Measurements from ENCODE around the gene SQOR. TPM values are rescaled to one million over a fixed set of nuclear protein-coding genes. Genes with fewer than 3 reads are reported as not detected.
A peak's percentile ranks its signal among the peaks of the same experiment; 100 is the strongest.

The SQOR gene
- total RNA-seq, 6 experiments from 2014 or later: 34.2 to 77.7 (median 49.1) TPM

- whole genome bisulfite sequencing (ENCODE audit: insufficient coverage, low coverage, low lambda C conversion rate, missing lambda C conversion rate): 100% methylated on average over 3 of the region's 6 CpGs
- Histone ChIP-seq H3K4me1 (no peaks in the 10 kb centered on the region), H3K27me3 (no peaks in the 10 kb centered on the region), H3K27ac (no peak overlapping the region), H3K4me3 (no peak overlapping the region), H3K9me3 (no peaks in the 10 kb centered on the region), H3K36me3 (peaks cover 4 to 58% (median 12%) of the 10 kb centered on the region in 4 donors)
- DNase-seq (no peak), ATAC-seq (no peak)
- TF ChIP-seq, protein P1, sequence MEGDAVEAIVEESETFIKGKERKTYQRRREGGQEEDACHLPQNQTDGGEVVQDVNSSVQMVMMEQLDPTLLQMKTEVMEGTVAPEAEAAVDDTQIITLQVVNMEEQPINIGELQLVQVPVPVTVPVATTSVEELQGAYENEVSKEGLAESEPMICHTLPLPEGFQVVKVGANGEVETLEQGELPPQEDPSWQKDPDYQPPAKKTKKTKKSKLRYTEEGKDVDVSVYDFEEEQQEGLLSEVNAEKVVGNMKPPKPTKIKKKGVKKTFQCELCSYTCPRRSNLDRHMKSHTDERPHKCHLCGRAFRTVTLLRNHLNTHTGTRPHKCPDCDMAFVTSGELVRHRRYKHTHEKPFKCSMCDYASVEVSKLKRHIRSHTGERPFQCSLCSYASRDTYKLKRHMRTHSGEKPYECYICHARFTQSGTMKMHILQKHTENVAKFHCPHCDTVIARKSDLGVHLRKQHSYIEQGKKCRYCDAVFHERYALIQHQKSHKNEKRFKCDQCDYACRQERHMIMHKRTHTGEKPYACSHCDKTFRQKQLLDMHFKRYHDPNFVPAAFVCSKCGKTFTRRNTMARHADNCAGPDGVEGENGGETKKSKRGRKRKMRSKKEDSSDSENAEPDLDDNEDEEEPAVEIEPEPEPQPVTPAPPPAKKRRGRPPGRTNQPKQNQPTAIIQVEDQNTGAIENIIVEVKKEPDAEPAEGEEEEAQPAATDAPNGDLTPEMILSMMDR (IDR thresholded peaks at IDR 0.05): no peak
- no peak for TF ChIP-seq POLR2A (IDR thresholded peaks at IDR 0.05)
- intact Hi-C loops (cut with DNase I): no loop called here
Observed at GRCh38 chr15:45690581-45691260, 55.9 kb downstream of the SQOR start.

DNA sequence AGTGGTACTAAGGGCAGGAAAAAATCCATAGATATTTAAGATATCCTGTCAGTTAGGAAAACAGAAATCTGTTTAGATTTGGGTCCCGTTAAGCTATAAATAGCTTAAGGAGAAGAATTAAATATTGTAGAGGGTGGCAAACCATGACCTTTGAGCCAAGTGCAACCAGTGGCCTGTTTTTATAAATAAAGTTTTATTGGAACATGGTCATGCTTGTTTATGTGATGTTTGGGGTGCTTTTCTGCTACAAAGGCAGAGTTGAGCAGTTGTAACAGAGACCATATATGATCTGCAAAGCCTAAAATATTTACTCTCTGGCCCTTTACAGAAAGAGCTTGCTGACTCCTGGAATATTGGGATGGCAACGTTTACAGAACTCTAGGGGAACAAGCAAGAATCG lies 66.3 kb downstream of the SQOR start:
- no peaks in the 10 kb centered on the region for H3K36me3 ChIP-seq
- no peak for DNase-seq
- H3K27ac ChIP-seq: no peak overlapping the region
- no peaks in the 10 kb centered on the region for H3K27me3 ChIP-seq
- H3K4me3 ChIP-seq: no peak overlapping the region
- H3K4me1 ChIP-seq: no peaks in the 10 kb centered on the region
- 74% methylated on average over 3 of the region's 3 CpGs for WGBS (ENCODE audit: insufficient coverage, low coverage, low lambda C conversion rate, missing lambda C conversion rate)
- H3K9me3 ChIP-seq: no peaks in the 10 kb centered on the region
- ATAC-seq: no peak
- TF ChIP-seq POLR2A (IDR thresholded peaks at IDR 0.05): no peak
- TF ChIP-seq, protein P1 (IDR thresholded peaks at IDR 0.05): no peak
- intact Hi-C loops (cut with DNase I): loop anchor here in 1 of 2 donors (10.0 kb wide), 1 partner anchor 84 kb away; no protein-coding TSS in a partner anchor

DNA sequence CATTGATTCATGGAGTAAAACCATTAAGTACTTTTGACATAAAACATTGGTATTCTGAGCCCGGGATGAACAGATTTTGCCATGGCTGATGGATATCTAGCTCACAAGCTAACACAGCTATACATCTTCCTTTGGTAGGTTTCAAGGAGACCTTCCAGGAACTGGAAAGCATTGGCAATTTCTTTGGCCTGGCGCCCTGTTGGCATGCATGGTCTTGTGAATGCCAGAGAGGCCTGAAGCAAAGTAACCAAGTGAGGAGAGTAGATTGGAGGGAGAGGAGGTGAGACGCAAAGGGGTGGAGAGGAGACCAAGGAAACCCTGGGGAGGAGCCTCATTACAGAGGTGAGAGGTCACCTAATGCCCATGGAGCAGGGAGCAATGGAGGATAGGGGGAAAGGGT lies 67.2 kb downstream of the SQOR start:
- TF ChIP-seq, protein P1 (IDR thresholded peaks at IDR 0.05): no peak
- no peak for TF ChIP-seq POLR2A (IDR thresholded peaks at IDR 0.05)
- no peaks in the 10 kb centered on the region for H3K9me3 ChIP-seq
- H3K27ac ChIP-seq: no peak overlapping the region
- WGBS (ENCODE audit: insufficient coverage, low coverage, low lambda C conversion rate, missing lambda C conversion rate): 87% methylated on average over 3 of the region's 3 CpGs
- H3K4me1 ChIP-seq: no peaks in the 10 kb centered on the region
- DNase-seq (no peak), ATAC-seq (no peak)
- intact Hi-C loops (cut with DNase I): loop anchor here in 1 of 2 donors (10.0 kb wide), 1 partner anchor 83 kb away; no protein-coding TSS in a partner anchor
- H3K4me3 ChIP-seq: no peak overlapping the region
- no peaks in the 10 kb centered on the region for H3K27me3 ChIP-seq
- H3K36me3 ChIP-seq: no peaks in the 10 kb centered on the region

- Histone ChIP-seq H3K27me3 (no peaks in the 10 kb centered on the region), H3K9me3 (no peaks in the 10 kb centered on the region), H3K4me3 (peak overlapping the region in 2 of 3 donors; percentile 52 to 58), H3K27ac (no peak overlapping the region), H3K4me1 (no peaks in the 10 kb centered on the region), H3K36me3 (no peaks in the 10 kb centered on the region)
- TF ChIP-seq, protein P1 (IDR thresholded peaks at IDR 0.05): no peak
- TF ChIP-seq POLR2A (IDR thresholded peaks at IDR 0.05): no peak
- 52% methylated on average over 8 of the region's 13 CpGs for WGBS (ENCODE audit: insufficient coverage, low coverage, low lambda C conversion rate, missing lambda C conversion rate)
- intact Hi-C loops (cut with DNase I): loop anchor here in 1 of 2 donors (10.0 kb wide), 1 partner anchor 81 kb away; no protein-coding TSS in a partner anchor
- DNase-seq (no peak), ATAC-seq (peak in 1 of 4 donors; percentile 9)
Observed at GRCh38 chr15:45703670-45704328, 69.0 kb downstream of the SQOR start.

Data from right lobe of liver (tissue), 6 donors.